ENCODE measurements around the gene SLC29A2. TPM values are rescaled to one million over a fixed set of nuclear protein-coding genes. Genes with fewer than 3 reads are reported as not detected.
"Not testable (repeated sequence)": the region's sequence is repeated elsewhere in the genome, so short reads cannot be mapped to it uniquely, and the experiment has no call there.

The SLC29A2 gene
- total RNA-seq, 1 donor from 2014 or later, result 19.0 TPM

- not testable (repeated sequence) for DNase-seq (ENCODE audit: low spot score)
These were observed 12.8 kb upstream of the SLC29A2 start for GRCh38 chr11:66384316-66384715.

GRCh38 chr11:66380264-66380663 lies 8.7 kb upstream of the SLC29A2 start:
- not testable (repeated sequence) for DNase-seq (ENCODE audit: low spot score)

GRCh38 chr11:66373690-66374287 lies 2.2 kb upstream of the SLC29A2 start:
- DNase-seq (ENCODE audit: low spot score), result not testable (repeated sequence)

GRCh38 chr11:66373265-66373664 lies 1.7 kb upstream of the SLC29A2 start:
- no peak for DNase-seq (ENCODE audit: low spot score)

- no peak for DNase-seq (ENCODE audit: low spot score)
These were observed 2.3 kb downstream of the SLC29A2 start for GRCh38 chr11:66369073-66369894.

- DNase-seq (ENCODE audit: low spot score), result no peak
These were observed 3.1 kb downstream of the SLC29A2 start for GRCh38 chr11:66368484-66368883.

- DNase-seq (ENCODE audit: low spot score), result no peak
These were observed 3.8 kb downstream of the SLC29A2 start for GRCh38 chr11:66367561-66368312.

GRCh38 chr11:66366844-66367477 lies 4.6 kb downstream of the SLC29A2 start:
- DNase-seq (ENCODE audit: low spot score), result no peak

GRCh38 chr11:66365711-66366619 lies 5.6 kb downstream of the SLC29A2 start:
- DNase-seq (ENCODE audit: low spot score), result no peak

GRCh38 chr11:66365166-66365565 lies 6.4 kb downstream of the SLC29A2 start:
- no peak for DNase-seq (ENCODE audit: low spot score)

GRCh38 chr11:66363805-66364535 lies 7.6 kb downstream of the SLC29A2 start:
- no peak for DNase-seq (ENCODE audit: low spot score)

- no peak for DNase-seq (ENCODE audit: low spot score)
These were observed 8.4 kb downstream of the SLC29A2 start for GRCh38 chr11:66363187-66363601.

GRCh38 chr11:66362481-66363147 lies 8.9 kb downstream of the SLC29A2 start:
- no peak for DNase-seq (ENCODE audit: low spot score)

GRCh38 chr11:66361502-66361941 lies 10.0 kb downstream of the SLC29A2 start:
- DNase-seq (ENCODE audit: low spot score), result no peak

GRCh38 chr11:66360406-66361073 lies 11.0 kb downstream of the SLC29A2 start:
- no peak for DNase-seq (ENCODE audit: low spot score)

- no peak for DNase-seq (ENCODE audit: low spot score)
These were observed 11.9 kb downstream of the SLC29A2 start for GRCh38 chr11:66359662-66360087.

GRCh38 chr11:66350560-66351235 lies 20.9 kb downstream of the SLC29A2 start:
- not testable (repeated sequence) for DNase-seq (ENCODE audit: low spot score)

GRCh38 chr11:66349084-66349386 lies 22.5 kb downstream of the SLC29A2 start:
- no peak for DNase-seq (ENCODE audit: low spot score)
